Measurements from ENCODE around the gene SPANXC. TPM values are rescaled to one million over a fixed set of nuclear protein-coding genes. Genes with fewer than 3 reads are reported as not detected.
"Not testable (repeated sequence)": the region's sequence is repeated elsewhere in the genome, so short reads cannot be mapped to it uniquely, and the experiment has no call there.

SPANXC gene
- not detected in 2 replicates for total RNA-seq (2012; rRNA removed)
- polyA plus RNA-seq (2012; rRNA removed), result not detected in 2 replicates
- polyA plus RNA-seq (2012; cell fraction: cytosol; rRNA removed), result not detected in 2 replicates
- not detected in 2 replicates for polyA plus RNA-seq (2012; cell fraction: nucleus; rRNA removed; ENCODE audit: low replicate concordance)
- Bru-seq, nascent RNA, result not detected
- BruChase-seq, experiment 1, labeled RNA remaining after a 6-hour chase, result not detected
- percentile 16 among the genes with signal in this experiment for BruChase-seq, experiment 2, labeled RNA remaining after a 2-hour chase
- long read RNA-seq, result 0 reads

GRCh38 chrX:141242417-141242816 lies at the start of gene SPANXC:
TSS of gene SPANXC (minus strand) at chrX:141242517. CDS start at chrX:141242457, 60 bp downstream.
- H3K27ac ChIP-seq (ENCODE audit: insufficient read depth, low read length); dilution Hi-C loops (cut with HindIII; ENCODE audit: low sequenced_read_pairs, unreplicated experiment); H3K4me1 ChIP-seq (ENCODE audit: control insufficient read depth, insufficient read depth, low read length); H4K8ac ChIP-seq (ENCODE audit: low read depth in 2 of 2, low read length in 2 of 2); H3K4me3 ChIP-seq (ENCODE audit: insufficient read depth, low read depth, low read length); H3K9ac ChIP-seq (ENCODE audit: low read depth, low read length); CTCF ChIA-PET; H3K27me3 ChIP-seq (ENCODE audit: control insufficient read depth, insufficient read depth, low read length); H2BK20ac ChIP-seq (ENCODE audit: low read depth, low read length); H2BK15ac ChIP-seq (ENCODE audit: low read depth, low read length); H4K20me1 ChIP-seq (ENCODE audit: insufficient read depth, low read length); H2AFZ ChIP-seq (replicated peaks; ENCODE audit: low read length, poor library complexity); in situ Hi-C loops (cut with MboI; ENCODE audit: low sequenced_read_pairs); H4K91ac ChIP-seq (ENCODE audit: insufficient read depth, low read depth, low read length); intact Hi-C loops (cut with micrococcal nuclease); H3K18ac ChIP-seq (ENCODE audit: low read depth, low read length); H2AK9ac ChIP-seq (replicated peaks; ENCODE audit: low read depth, low read length, poor library complexity); H3K56ac ChIP-seq (ENCODE audit: extremely low read depth, insufficient read depth, low read length); H3K9me1 ChIP-seq (ENCODE audit: insufficient read depth, low read length); H4K5ac ChIP-seq (ENCODE audit: low read depth, low read length); H2BK120ac ChIP-seq (ENCODE audit: low read depth, low read length); H2BK5ac ChIP-seq (ENCODE audit: low read depth, low read length, poor library complexity, severe bottlenecking); H2AK5ac ChIP-seq (ENCODE audit: low read depth, low read length); ATAC-seq (ENCODE audit: low read depth); DNase-seq; BruUV-seq (replicated peaks); H3K9me3 ChIP-seq (ENCODE audit: control insufficient read depth, insufficient read depth, low read length); H3K79me1 ChIP-seq (ENCODE audit: low read depth in 1 of 2, low read length in 2 of 2); H3K36me3 ChIP-seq (ENCODE audit: control insufficient read depth, insufficient read depth, low read length); H3K23ac ChIP-seq (ENCODE audit: low read depth, low read length); H3K14ac ChIP-seq (replicated peaks; ENCODE audit: low read depth, low read length); H3K4me2 ChIP-seq (ENCODE audit: low read depth, low read length); H3K4ac ChIP-seq (ENCODE audit: low read depth, low read length); POLR2A ChIA-PET (ENCODE audit: unreplicated experiment): not testable (repeated sequence)
- no CpG with 5 or more reads among the region's 12 CpGs for WGBS, 2 experiments (ENCODE audit: extremely low coverage in 2 of 2, insufficient read length in 1 of 2)
